Karpas-422 (cell line): ENCODE data around the gene ZNF215. TPM values are rescaled to one million over a fixed set of nuclear protein-coding genes. Genes with fewer than 3 reads are reported as not detected.
"Not testable (repeated sequence)": the region's sequence is repeated elsewhere in the genome, so short reads cannot be mapped to it uniquely, and the experiment has no call there.

Source experiments
- DNase-seq: peaks from one replicate; pipeline ENCODE4 v3.0.0-alpha.2; 2015
- H2AFZ ChIP-seq: fragments of 200-600 bp; sonication (generic); 2 replicates; pipeline ENCODE4 v1.6.1; 2014; ENCODE audit warnings: antibody characterized with exemption, low read length, mixed read lengths
- H3K27ac ChIP-seq: fragments of 200-600 bp; sonication (generic); 2 replicates; pipeline ENCODE4 v1.5.1; 2014; ENCODE audit warnings: mild to moderate bottlenecking, low read length, moderate library complexity
- H3K27me3 ChIP-seq: fragments of 200-600 bp; sonication (generic); 2 replicates; pipeline ENCODE4 v1.6.1; 2014; ENCODE audit warnings: low read length, mixed read lengths
- H3K36me3 ChIP-seq: fragments of 200-600 bp; sonication (generic); 2 replicates; pipeline ENCODE4 v1.6.1; 2014; ENCODE audit warnings: low read length, mixed read lengths; ENCODE audit not compliant: insufficient read depth
- H3K4me1 ChIP-seq: fragments of 200-600 bp; sonication (generic); 2 replicates; pipeline ENCODE4 v1.6.1; 2014; ENCODE audit warnings: mild to moderate bottlenecking, low read length, mixed read lengths
- H3K4me2 ChIP-seq: fragments of 200-600 bp; sonication (generic); 2 replicates; pipeline ENCODE4 v1.6.1; 2014; ENCODE audit warnings: low read length, low read depth, mild to moderate bottlenecking; ENCODE audit not compliant: poor library complexity, severe bottlenecking
- H3K4me3 ChIP-seq: fragments of 200-600 bp; sonication (generic); 2 replicates; pipeline ENCODE4 v1.5.1; 2014; ENCODE audit warnings: mild to moderate bottlenecking, antibody characterized with exemption, low read length, mixed read lengths
- H3K79me2 ChIP-seq: fragments of 200-600 bp; sonication (generic); 2 replicates; pipeline ENCODE4 v1.6.1; 2014; ENCODE audit warnings: mild to moderate bottlenecking, low read length, mixed read lengths
- H3K9ac ChIP-seq: fragments of 200-600 bp; sonication (generic); 2 replicates; pipeline ENCODE4 v1.6.0; 2014; ENCODE audit warnings: low read length
- H3K9me2 ChIP-seq: fragments of 200-600 bp; sonication (generic), shearing (Covaris generic); replicated peaks from 2 replicates; pipeline ENCODE4 v1.6.0; 2014; ENCODE audit warnings: mild to moderate bottlenecking, low read length, moderate library complexity; ENCODE audit not compliant: insufficient read depth
- H3K9me3 ChIP-seq: fragments of 300-700, 200-600 bp; sonication (generic); 2 replicates; pipeline ENCODE4 v1.6.1; 2014; ENCODE audit warnings: low read length, mixed read lengths
- H4K20me1 ChIP-seq: fragments of 200-600 bp; sonication (generic); 2 replicates; pipeline ENCODE4 v1.6.1; 2014; ENCODE audit warnings: mild to moderate bottlenecking, antibody characterized with exemption, low read length, low read depth; ENCODE audit not compliant: insufficient read depth
- total RNA-seq: library from RNA; depleted of rRNA; stranded (reverse); fragments of >200 nt; shearing (Covaris generic); gene quantifications from 2 replicates; pipeline ENCODE4 v1.2.3, GENCODE V29; 2014; ENCODE audit warnings: low replicate concordance

The ZNF215 gene
- total RNA-seq, 1 experiment from 2014 or later: 26.9 TPM

- not testable (repeated sequence) for H3K9me2 ChIP-seq, H3K4me3 ChIP-seq, H3K9me3 ChIP-seq, H3K4me2 ChIP-seq, H3K9ac ChIP-seq, H2AFZ ChIP-seq, H4K20me1 ChIP-seq, H3K27me3 ChIP-seq, H3K27ac ChIP-seq, DNase-seq, H3K79me2 ChIP-seq, H3K4me1 ChIP-seq
- H3K36me3 ChIP-seq: peaks cover 24% of the 10 kb centered on the region; the same call in 1 of the 2 replicates
These were observed 28.0 kb downstream of the ZNF215 start for GRCh38 chr11:6954248-6954647.

GRCh38 chr11:6962141-6962540, 35.9 kb downstream of the ZNF215 start:
- no peaks in the 10 kb centered on the region for H3K9me2 ChIP-seq
- H3K4me2 ChIP-seq: no peak overlapping the region
- peaks cover 26% of the 10 kb centered on the region; the same call in 1 of the 2 replicates for H3K36me3 ChIP-seq
- no peak overlapping the region for H3K4me3 ChIP-seq
- no peak overlapping the region for H3K9ac ChIP-seq
- no peaks in the 10 kb centered on the region for H3K27me3 ChIP-seq
- H2AFZ ChIP-seq: no peak overlapping the region
- no peaks in the 10 kb centered on the region for H3K79me2 ChIP-seq
- no peaks in the 10 kb centered on the region for H4K20me1 ChIP-seq
- H3K27ac ChIP-seq: no peak overlapping the region
- no peaks in the 10 kb centered on the region for H3K9me3 ChIP-seq
- no peak for DNase-seq
- H3K4me1 ChIP-seq: no peaks in the 10 kb centered on the region

- H3K4me2 ChIP-seq: no peak overlapping the region
- no peak overlapping the region for H3K4me3 ChIP-seq
- DNase-seq: no peak
- no peaks in the 10 kb centered on the region for H3K4me1 ChIP-seq
- H3K9ac ChIP-seq: no peak overlapping the region
- H3K27ac ChIP-seq: no peak overlapping the region
- no peaks in the 10 kb centered on the region for H3K9me3 ChIP-seq
- no peaks in the 10 kb centered on the region for H3K79me2 ChIP-seq
- H4K20me1 ChIP-seq: no peaks in the 10 kb centered on the region
- no peaks in the 10 kb centered on the region for H3K27me3 ChIP-seq
- no peak overlapping the region for H2AFZ ChIP-seq
- H3K9me2 ChIP-seq: no peaks in the 10 kb centered on the region
- H3K36me3 ChIP-seq: peaks cover 25% of the 10 kb centered on the region; the same call in 1 of the 2 replicates
These were observed 36.4 kb downstream of the ZNF215 start for GRCh38 chr11:6962673-6963072.

- Histone ChIP-seq H3K27ac (no peak overlapping the region), H3K4me2 (no peak overlapping the region), H4K20me1 (no peaks in the 10 kb centered on the region), H2AFZ (no peak overlapping the region), H3K36me3 (peaks cover 9% of the 10 kb centered on the region; the same call in 1 of the 2 replicates), H3K79me2 (no peaks in the 10 kb centered on the region), H3K4me3 (no peak overlapping the region), H3K9me3 (no peaks in the 10 kb centered on the region), H3K9me2 (no peaks in the 10 kb centered on the region), H3K27me3 (no peaks in the 10 kb centered on the region), H3K4me1 (no peaks in the 10 kb centered on the region), H3K9ac (no peak overlapping the region)
- no peak for DNase-seq
These were observed 42.6 kb downstream of the ZNF215 start for GRCh38 chr11:6968816-6969215.

- H3K9ac ChIP-seq, H3K79me2 ChIP-seq, H2AFZ ChIP-seq, H3K4me3 ChIP-seq, H3K4me1 ChIP-seq, H3K9me3 ChIP-seq, H4K20me1 ChIP-seq, H3K27ac ChIP-seq, H3K9me2 ChIP-seq, H3K36me3 ChIP-seq, H3K4me2 ChIP-seq, DNase-seq, H3K27me3 ChIP-seq: not testable (repeated sequence)
These were observed 43.6 kb downstream of the ZNF215 start for GRCh38 chr11:6969854-6970253.

GRCh38 chr11:6979365-6979764, 53.1 kb downstream of the ZNF215 start:
- H3K27ac ChIP-seq: no peak overlapping the region
- H3K4me3 ChIP-seq: no peak overlapping the region
- H2AFZ ChIP-seq: no peak overlapping the region
- no peaks in the 10 kb centered on the region for H4K20me1 ChIP-seq
- no peaks in the 10 kb centered on the region for H3K36me3 ChIP-seq
- H3K9me3 ChIP-seq: no peaks in the 10 kb centered on the region
- no peaks in the 10 kb centered on the region for H3K27me3 ChIP-seq
- no peaks in the 10 kb centered on the region for H3K9me2 ChIP-seq
- H3K79me2 ChIP-seq: no peaks in the 10 kb centered on the region
- H3K4me2 ChIP-seq: no peak overlapping the region
- no peaks in the 10 kb centered on the region for H3K4me1 ChIP-seq
- no peak overlapping the region for H3K9ac ChIP-seq
- DNase-seq: no peak

GRCh38 chr11:6986487-6986886, 60.3 kb downstream of the ZNF215 start:
- no peaks in the 10 kb centered on the region for H3K27me3 ChIP-seq
- no peak overlapping the region for H3K4me3 ChIP-seq
- H3K9ac ChIP-seq: no peak overlapping the region
- no peaks in the 10 kb centered on the region for H3K9me2 ChIP-seq
- H3K27ac ChIP-seq: no peak overlapping the region
- H2AFZ ChIP-seq: no peak overlapping the region
- H3K36me3 ChIP-seq: no peaks in the 10 kb centered on the region
- no peaks in the 10 kb centered on the region for H3K9me3 ChIP-seq
- no peaks in the 10 kb centered on the region for H3K79me2 ChIP-seq
- H3K4me2 ChIP-seq: no peak overlapping the region
- peaks cover 11% of the 10 kb centered on the region for H3K4me1 ChIP-seq
- no peaks in the 10 kb centered on the region for H4K20me1 ChIP-seq
- DNase-seq: no peak

GRCh38 chr11:6988506-6988905, 62.3 kb downstream of the ZNF215 start:
- H3K27me3 ChIP-seq: no peaks in the 10 kb centered on the region
- no peak for DNase-seq
- no peaks in the 10 kb centered on the region for H3K9me3 ChIP-seq
- no peaks in the 10 kb centered on the region for H4K20me1 ChIP-seq
- no peaks in the 10 kb centered on the region for H3K36me3 ChIP-seq
- H2AFZ ChIP-seq: no peak overlapping the region
- peaks cover 20% of the 10 kb centered on the region for H3K4me1 ChIP-seq
- H3K79me2 ChIP-seq: no peaks in the 10 kb centered on the region
- H3K9ac ChIP-seq: no peak overlapping the region
- H3K27ac ChIP-seq: no peak overlapping the region
- no peak overlapping the region for H3K4me2 ChIP-seq
- H3K9me2 ChIP-seq: no peaks in the 10 kb centered on the region
- no peak overlapping the region for H3K4me3 ChIP-seq

GRCh38 chr11:6991227-6991626, 65.0 kb downstream of the ZNF215 start:
- H3K4me2 ChIP-seq: no peak overlapping the region
- no peak overlapping the region for H3K4me3 ChIP-seq
- H3K4me1 ChIP-seq: peaks cover 23% of the 10 kb centered on the region
- H3K36me3 ChIP-seq: no peaks in the 10 kb centered on the region
- H3K9ac ChIP-seq: no peak overlapping the region
- H3K27ac ChIP-seq: no peak overlapping the region
- H3K9me2 ChIP-seq: no peaks in the 10 kb centered on the region
- no peaks in the 10 kb centered on the region for H3K79me2 ChIP-seq
- no peaks in the 10 kb centered on the region for H3K27me3 ChIP-seq
- H3K9me3 ChIP-seq: no peaks in the 10 kb centered on the region
- DNase-seq: no peak
- H2AFZ ChIP-seq: no peak overlapping the region
- H4K20me1 ChIP-seq: no peaks in the 10 kb centered on the region
